GM12892 (cell line): Measurements from ENCODE around the gene PLEK2.

Experiments
- DNase-seq: peaks from one replicate; pipeline ENCODE4 v3.0.0; 2011; ENCODE audit not compliant: insufficient read length
- FAIRE-seq: peaks from 2 replicates; lab custom pipeline; 2011; peaks lifted over from hg19 to GRCh38; lab: Jason Lieb, UNC
- POLR2A ChIP-seq: IDR thresholded peaks from 2 replicates; pipeline ENCODE4 v1.6.1; 2011; ENCODE audit warnings: low read depth, low read length, control low read depth
- POLR2AphosphoS5 ChIP-seq: IDR thresholded peaks from 2 replicates; pipeline ENCODE4 v1.6.1; 2011; ENCODE audit warnings: low read depth, low read length, control low read depth
- TAF1 ChIP-seq: IDR thresholded peaks from 2 replicates; pipeline ENCODE4 v1.6.1; 2011; ENCODE audit warnings: low read depth, mild to moderate bottlenecking, control low read depth, low read length, borderline replicate concordance

PLEK2 gene

GRCh38 chr14:67442139-67442906 is 30.4 kb upstream of the PLEK2 start:
- DNase-seq (no peak), FAIRE-seq (no peak)
- TF ChIP-seq TAF1 = no peak
- no peak for TF ChIP-seq POLR2AphosphoS5
- TF ChIP-seq POLR2A = no peak

GRCh38 chr14:67441672-67442071 is 29.7 kb upstream of the PLEK2 start:
- DNase-seq (no peak), FAIRE-seq (no peak)
- TF ChIP-seq POLR2A (no peak), POLR2AphosphoS5 (no peak), TAF1 (no peak)

DNA sequence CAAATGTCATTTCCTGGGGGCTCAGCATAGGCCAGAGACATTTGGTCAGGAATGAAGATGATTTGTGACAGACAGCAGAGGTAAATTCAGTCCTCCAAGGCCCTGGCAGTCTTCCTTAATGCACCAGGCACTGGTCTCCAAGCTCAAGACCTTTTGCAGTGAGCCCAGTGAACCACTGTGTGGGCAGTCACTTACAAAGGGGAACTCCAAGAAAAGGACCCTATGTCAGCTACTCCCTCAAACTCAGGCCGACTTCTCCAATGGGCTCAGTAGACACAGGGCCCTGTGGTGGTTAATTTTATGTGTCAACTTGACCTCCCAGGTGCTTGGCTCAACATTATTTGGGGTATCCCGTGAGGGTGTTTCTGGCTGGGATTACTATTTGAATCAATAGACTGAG is 29.3 kb upstream of the PLEK2 start:
- FAIRE-seq = no peak
- DNase-seq = no peak
- no peak for TF ChIP-seq TAF1
- no peak for TF ChIP-seq POLR2A
- TF ChIP-seq POLR2AphosphoS5 = no peak

DNA sequence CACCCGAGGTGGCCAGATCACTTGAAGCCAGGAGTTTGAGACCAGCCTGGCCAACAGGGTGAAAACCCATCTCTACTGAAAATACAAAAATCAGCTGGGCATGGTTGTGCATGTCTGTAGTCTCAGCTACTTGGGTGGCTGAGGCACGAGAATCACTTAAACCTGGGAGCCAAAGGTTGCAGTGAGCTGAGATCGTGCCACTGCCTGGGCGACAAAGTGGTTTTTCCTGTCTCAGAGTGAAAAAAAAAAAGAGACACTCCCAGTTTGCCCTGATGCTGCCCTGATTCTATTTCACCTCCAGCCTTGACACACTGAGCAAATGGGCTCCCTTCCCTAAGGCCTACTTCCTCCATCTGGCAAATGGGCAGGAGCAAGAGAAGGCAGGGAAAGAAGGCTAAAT is 28.5 kb upstream of the PLEK2 start:
- FAIRE-seq = no peak
- TF ChIP-seq TAF1 = no peak
- TF ChIP-seq POLR2A = no peak
- no peak for DNase-seq

- no peak for FAIRE-seq
- DNase-seq = no peak
- TF ChIP-seq POLR2AphosphoS5 (no peak), TAF1 (no peak), POLR2A (no peak)
Observed at GRCh38 chr14:67438969-67439368, 27.0 kb upstream of the PLEK2 start.

GRCh38 chr14:67436006-67436866 is 24.3 kb upstream of the PLEK2 start:
- FAIRE-seq = no peak
- DNase-seq = no peak

DNA sequence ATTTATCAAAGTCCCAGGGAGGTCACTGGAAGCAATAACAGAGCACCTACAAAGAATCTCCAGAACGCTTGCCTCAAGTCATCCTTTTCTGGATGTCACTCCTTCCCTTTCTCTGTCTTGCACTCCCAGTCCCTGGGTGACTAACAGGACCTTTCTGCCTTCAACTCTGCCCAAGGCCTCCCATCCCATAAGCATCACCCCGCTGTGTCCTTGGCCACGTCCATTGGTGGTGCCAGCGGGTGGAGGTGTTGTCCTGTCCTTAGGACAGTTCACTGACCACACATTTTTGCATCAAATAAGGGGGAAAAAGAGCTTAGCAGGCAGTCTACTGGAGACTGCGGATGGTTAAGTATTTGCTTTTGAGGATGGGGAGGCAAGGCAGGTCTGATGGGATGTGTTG is 23.6 kb upstream of the PLEK2 start:
- DNase-seq = no peak
- TF ChIP-seq POLR2A = no peak
- no peak for TF ChIP-seq POLR2AphosphoS5
- TF ChIP-seq TAF1 = no peak
- no peak for FAIRE-seq

More at GRCh38 chr14:67436006-67436866, 24.3 kb upstream of the PLEK2 start:
- TF ChIP-seq POLR2A (no peak), POLR2AphosphoS5 (no peak), TAF1 (no peak)

DNA sequence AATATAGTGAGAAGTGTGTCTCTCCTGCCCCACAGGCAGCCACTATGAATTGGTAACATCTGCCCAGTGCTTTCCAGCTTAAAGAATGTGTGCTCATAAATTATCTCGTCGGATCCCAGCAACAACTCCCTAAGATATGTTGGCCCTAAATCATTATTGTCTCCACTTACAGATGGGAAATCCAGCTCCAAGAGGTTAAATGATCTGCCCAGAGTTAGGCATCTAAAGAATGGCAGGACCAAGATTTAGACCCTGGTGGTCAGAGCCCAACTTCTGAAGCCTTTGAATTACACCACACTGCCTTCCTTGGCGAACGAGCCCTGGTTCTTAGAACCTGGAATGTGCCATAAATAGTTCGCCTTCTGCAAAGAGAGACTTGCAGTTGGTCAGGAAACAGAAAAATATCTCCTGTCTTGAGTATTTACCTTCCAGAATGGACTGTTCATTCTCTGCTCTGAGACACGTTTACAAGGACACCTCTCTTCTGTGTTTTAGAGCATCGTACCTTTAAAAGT is 20.1 kb upstream of the PLEK2 start:
- no peak for DNase-seq
- no peak for FAIRE-seq
- TF ChIP-seq POLR2AphosphoS5 (no peak), TAF1 (no peak), POLR2A (no peak)

DNA sequence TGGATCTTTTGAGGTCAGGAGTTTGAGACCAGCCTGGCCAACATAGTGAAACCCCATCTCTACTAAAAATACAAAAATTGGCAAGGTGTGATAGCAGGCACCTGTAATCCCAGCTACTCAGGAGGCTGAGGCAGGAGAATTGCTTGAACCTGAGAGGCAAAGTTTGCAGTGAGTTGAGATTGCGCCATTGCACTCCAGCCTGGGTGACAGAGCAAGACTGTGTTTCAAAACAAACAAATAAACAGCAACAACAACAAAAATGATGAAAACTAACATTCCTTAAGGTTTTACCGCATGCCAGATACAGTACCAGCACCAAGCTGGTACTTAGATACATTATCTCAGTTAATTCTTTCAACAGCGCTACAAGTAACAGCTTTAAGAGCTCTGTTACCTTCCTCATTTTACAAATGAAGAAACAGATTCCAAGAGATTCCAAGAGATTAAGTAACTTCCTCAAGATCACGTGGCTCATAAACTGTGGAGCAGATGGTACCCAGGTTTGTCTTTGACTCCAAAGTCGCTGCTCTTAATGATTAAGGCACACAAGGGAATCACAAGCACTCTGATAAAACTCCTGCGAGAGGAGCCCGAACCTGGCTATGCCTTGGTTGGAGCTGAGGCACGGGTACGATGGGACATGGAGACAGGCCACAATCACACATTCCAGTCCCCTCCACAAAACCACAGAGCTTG is 17.7 kb upstream of the PLEK2 start:
- TF ChIP-seq TAF1 = no peak
- no peak for TF ChIP-seq POLR2A
- no peak for TF ChIP-seq POLR2AphosphoS5
- DNase-seq (no peak), FAIRE-seq (no peak)

GRCh38 chr14:67428501-67429031 is 16.6 kb upstream of the PLEK2 start:
- DNase-seq = no peak
- no peak for FAIRE-seq
- TF ChIP-seq TAF1 (no peak), POLR2AphosphoS5 (no peak), POLR2A (no peak)
